Sigmoid colon (tissue), 4 donors: ENCODE data around the gene RCSD1.

Source experiments
- POLR2AphosphoS5 ChIP-seq, 4 donors: sonication (generic); formaldehyde crosslinking; IDR thresholded peaks; one replicate each; pipeline ENCODE4 v1.6.1; 2017; ENCODE audit warnings: antibody characterized with exemption in 4 of 4
- TF ChIP-seq, protein P1 (sequence below), 4 experiments: fragments of 450-650 bp in 3 of 4; fragments of 200-600 bp in 1 of 4; IDR thresholded peaks; one replicate each; pipeline ENCODE4 v1.5.1; 2016 to 2019; ENCODE audit warnings: antibody characterized with exemption in 4 of 4, mild to moderate bottlenecking in 3 of 4, moderate library complexity in 2 of 4

DNA sequence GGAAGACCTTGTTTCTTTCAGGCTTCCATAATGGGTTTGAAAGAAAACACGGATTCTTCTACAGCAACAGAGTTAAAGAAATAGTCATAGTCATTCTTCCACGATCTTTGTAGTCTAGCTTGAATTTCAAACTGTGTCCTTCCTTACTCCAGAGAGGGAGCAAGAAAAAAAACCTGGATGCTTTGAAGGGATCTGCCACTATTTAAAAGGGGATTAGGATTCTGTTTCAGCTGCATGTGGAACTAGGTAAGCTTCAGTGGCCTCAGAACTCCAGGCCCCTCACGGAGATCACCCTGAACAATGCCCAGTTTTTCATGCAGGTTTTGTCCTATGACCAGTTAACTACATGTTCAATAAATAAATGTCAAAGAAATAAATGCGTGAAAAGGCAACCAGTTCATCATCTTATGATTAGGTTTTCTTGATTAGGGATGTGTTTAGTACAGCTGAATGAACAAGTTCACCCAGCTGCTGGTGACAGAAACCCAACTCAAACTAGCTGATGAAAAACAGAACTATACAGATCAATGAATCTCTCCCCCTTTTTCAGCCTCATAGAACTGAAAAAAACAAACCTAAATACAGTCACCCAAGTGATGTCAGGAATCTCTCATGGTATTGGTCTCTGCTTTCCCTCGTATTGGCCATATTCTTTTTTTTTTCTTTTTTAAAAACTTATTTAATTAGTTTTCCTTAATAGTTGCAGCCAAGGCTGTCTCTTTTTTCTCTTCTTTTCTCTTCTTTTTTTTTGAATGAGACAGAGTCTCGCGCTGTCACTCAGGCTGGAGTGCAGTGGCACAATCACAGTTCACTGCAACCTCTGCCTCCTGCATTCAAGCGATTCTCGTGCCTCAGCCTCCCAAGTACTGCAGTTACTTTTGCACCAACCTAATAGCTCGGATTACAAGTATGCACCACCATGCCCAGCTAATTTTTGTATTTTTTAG lies 77.2 kb downstream of the RCSD1 start:
- no peak for TF ChIP-seq POLR2AphosphoS5 (IDR thresholded peaks at IDR 0.05)
- TF ChIP-seq, protein P1, sequence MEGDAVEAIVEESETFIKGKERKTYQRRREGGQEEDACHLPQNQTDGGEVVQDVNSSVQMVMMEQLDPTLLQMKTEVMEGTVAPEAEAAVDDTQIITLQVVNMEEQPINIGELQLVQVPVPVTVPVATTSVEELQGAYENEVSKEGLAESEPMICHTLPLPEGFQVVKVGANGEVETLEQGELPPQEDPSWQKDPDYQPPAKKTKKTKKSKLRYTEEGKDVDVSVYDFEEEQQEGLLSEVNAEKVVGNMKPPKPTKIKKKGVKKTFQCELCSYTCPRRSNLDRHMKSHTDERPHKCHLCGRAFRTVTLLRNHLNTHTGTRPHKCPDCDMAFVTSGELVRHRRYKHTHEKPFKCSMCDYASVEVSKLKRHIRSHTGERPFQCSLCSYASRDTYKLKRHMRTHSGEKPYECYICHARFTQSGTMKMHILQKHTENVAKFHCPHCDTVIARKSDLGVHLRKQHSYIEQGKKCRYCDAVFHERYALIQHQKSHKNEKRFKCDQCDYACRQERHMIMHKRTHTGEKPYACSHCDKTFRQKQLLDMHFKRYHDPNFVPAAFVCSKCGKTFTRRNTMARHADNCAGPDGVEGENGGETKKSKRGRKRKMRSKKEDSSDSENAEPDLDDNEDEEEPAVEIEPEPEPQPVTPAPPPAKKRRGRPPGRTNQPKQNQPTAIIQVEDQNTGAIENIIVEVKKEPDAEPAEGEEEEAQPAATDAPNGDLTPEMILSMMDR (IDR thresholded peaks at IDR 0.05) = no peak
